CD4-positive, alpha-beta memory T cell (primary cell): ENCODE data around the gene DRC7. TPM values are rescaled to one million over a fixed set of nuclear protein-coding genes. Genes with fewer than 3 reads are reported as not detected.

Experiments used
- CTCF ChIA-PET: fragments of 350-600 bp; sonication (Branson Sonifier 250); formaldehyde crosslinking; loops from one replicate; lab custom pipeline; 2021; ENCODE audit warnings: inconsistent platforms; ENCODE audit not compliant: partially characterized antibody; lab: Charles Lee
- POLR2A ChIA-PET: fragments of 350-600 bp; sonication (Branson Sonifier 250); formaldehyde crosslinking; loops from one replicate; lab custom pipeline; 2021; ENCODE audit not compliant: partially characterized antibody; lab: Charles Lee
- DNase-seq, 5 donors: peaks; one replicate each; pipeline versions ENCODE4 v3.0.0 to v3.0.0-alpha.2; 2020 to 2022; ENCODE audit warnings: mixed read lengths in 1 of 5
- H3K27ac ChIP-seq: one replicate; pipeline ENCODE4 v1.7.0; 2013; ENCODE audit warnings: low read depth, low read length
- H3K27me3 ChIP-seq: 2 replicates; pipeline ENCODE4 v1.7.0; 2013; ENCODE audit warnings: mild to moderate bottlenecking, low read length, moderate library complexity; ENCODE audit not compliant: insufficient read depth
- H3K36me3 ChIP-seq: 2 replicates; pipeline ENCODE4 v1.7.0; 2013; ENCODE audit warnings: mild to moderate bottlenecking, low read length, moderate library complexity; ENCODE audit not compliant: insufficient read depth
- H3K4me1 ChIP-seq: 2 replicates; pipeline ENCODE4 v1.7.0; 2013; ENCODE audit warnings: mild to moderate bottlenecking, low read length, moderate library complexity; ENCODE audit not compliant: insufficient read depth
- H3K4me3 ChIP-seq, 2 donors: one replicate each; pipeline ENCODE4 v1.7.0; 2013; ENCODE audit warnings: low read length in 2 of 2, mild to moderate bottlenecking in 1 of 2
- H3K9me3 ChIP-seq, 2 donors: one replicate each; pipeline ENCODE4 v1.7.0; 2013; ENCODE audit warnings: low read length in 2 of 2, control low read depth in 1 of 2; ENCODE audit not compliant: control insufficient read depth in 1 of 2
- H3K27ac Mint-ChIP-seq, 7 donors: one replicate each; pipeline ENCODE4 v1.8.0; 2020 to 2021; ENCODE audit warnings: mixed read lengths in 7 of 7, mild to moderate bottlenecking in 6 of 7, inconsistent platforms in 3 of 7, moderate library complexity in 3 of 7
- H3K27me3 Mint-ChIP-seq, 2 donors: one replicate each; pipeline ENCODE4 v1.8.0; 2020 to 2021; ENCODE audit warnings: mixed read lengths in 2 of 2
- H3K36me3 Mint-ChIP-seq, 2 donors: one replicate each; pipeline ENCODE4 v1.8.0; 2020 to 2021; ENCODE audit warnings: mixed read lengths in 2 of 2, inconsistent platforms in 1 of 2, mild to moderate bottlenecking in 1 of 2
- H3K4me1 Mint-ChIP-seq, 4 donors: one replicate each; pipeline ENCODE4 v1.8.0; 2020 to 2021; ENCODE audit warnings: mixed read lengths in 4 of 4, mild to moderate bottlenecking in 1 of 4
- H3K4me3 Mint-ChIP-seq, 8 donors: one replicate each; pipeline ENCODE4 v1.8.0; 2020 to 2021; ENCODE audit warnings: mixed read lengths in 8 of 8, mild to moderate bottlenecking in 7 of 8, moderate library complexity in 6 of 8, inconsistent platforms in 3 of 8
- H3K9me3 Mint-ChIP-seq, 8 donors: one replicate each; pipeline ENCODE4 v1.8.0; 2020 to 2021; ENCODE audit warnings: mixed read lengths in 8 of 8, mild to moderate bottlenecking in 5 of 8, inconsistent platforms in 3 of 8, moderate library complexity in 1 of 8
- intact Hi-C: fragments of 100-400 bp; cut with micrococcal nuclease; formaldehyde crosslinking; loops from one replicate; pipeline ENCODE4 v1.15.1; 2023
- polyA plus RNA-seq, 2 donors: library from polyadenylated mRNA; unstranded; fragments of 300-500 nt; fragmentation: Illumina TruSeq; gene quantifications; one replicate each; pipeline ENCODE4 v1.2.3, GENCODE V29; 2021
- total RNA-seq, 2 experiments: library from RNA; stranded (reverse); gene quantifications; one replicate each; pipeline ENCODE4 v1.2.3, GENCODE V29; 2021

The DRC7 gene
- total and polyA plus RNA-seq, 4 experiments from 2014 or later: not detected

GRCh38 chr16:57653936-57654335 lies 40.7 kb upstream of the DRC7 start:
- no peaks in the 10 kb centered on the region for H3K27me3 ChIP-seq
- Mint-ChIP-seq H3K4me3 (no peak overlapping the region), H3K27ac (peak overlapping the region in 1 of 7 donors; percentile 42), H3K4me1 (peaks cover 14 to 27% (median 20%) of the 10 kb centered on the region in 4 donors), H3K27me3 (no peaks in the 10 kb centered on the region), H3K9me3 (no peaks in the 10 kb centered on the region), H3K36me3 (no peaks in the 10 kb centered on the region)
- ChIA-PET CTCF (interaction anchor here (1.6 to 11.4 kb wide), 2 partner anchors 58 to 77 kb away, joined by 3 to 357 read pairs; no protein-coding TSS in a partner anchor), POLR2A (interaction anchor here (1.0 kb wide), 1 partner anchor 62 kb away, joined by 3 read pairs; no protein-coding TSS in a partner anchor)
- intact Hi-C loops: no loop called here
- H3K36me3 ChIP-seq: no peaks in the 10 kb centered on the region
- no peak overlapping the region for H3K4me3 ChIP-seq
- peaks cover 33% of the 10 kb centered on the region for H3K4me1 ChIP-seq
- no peak for DNase-seq
- H3K27ac ChIP-seq: no peak overlapping the region
- H3K9me3 ChIP-seq: no peaks in the 10 kb centered on the region

DNA sequence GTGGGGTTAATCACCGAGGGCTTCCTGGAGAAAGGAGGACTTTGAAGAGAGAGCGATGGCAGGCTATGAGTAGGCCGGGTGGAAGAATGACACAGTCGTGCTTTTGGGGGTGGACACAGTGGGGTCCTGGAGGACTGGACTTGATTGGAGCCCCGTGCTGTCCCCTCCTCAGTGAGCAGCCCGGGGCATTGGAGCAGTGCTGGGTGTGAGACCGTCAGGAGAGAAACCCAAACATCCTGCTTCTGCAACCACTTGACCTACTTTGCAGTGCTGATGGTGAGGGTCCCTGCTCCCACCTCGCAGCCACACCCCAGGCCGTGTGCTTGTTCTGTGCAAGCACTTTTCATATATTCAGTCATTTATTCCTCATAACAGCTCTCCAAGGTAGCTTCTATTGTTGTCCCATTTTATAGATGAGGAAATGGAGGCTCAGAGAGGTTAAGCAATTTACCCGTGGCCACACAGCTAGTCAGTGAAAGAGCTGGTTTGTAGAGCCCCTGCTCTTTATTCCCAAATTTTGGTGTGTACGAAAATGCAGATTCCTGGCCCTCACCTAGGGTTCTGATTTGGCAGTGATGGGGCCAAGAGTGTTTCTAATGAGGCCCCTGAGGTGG lies 38.2 kb upstream of the DRC7 start:
- Histone ChIP-seq H3K27ac (no peak overlapping the region), H3K4me3 (no peak overlapping the region), H3K36me3 (no peaks in the 10 kb centered on the region), H3K4me1 (peaks cover 25% of the 10 kb centered on the region), H3K9me3 (no peaks in the 10 kb centered on the region), H3K27me3 (no peaks in the 10 kb centered on the region)
- intact Hi-C loops: no loop called here
- no peaks in the 10 kb centered on the region for H3K9me3 Mint-ChIP-seq
- no peak for DNase-seq
- H3K27me3 Mint-ChIP-seq: no peaks in the 10 kb centered on the region
- peak overlapping the region in 4 of 8 donors; percentile 9 to 49 (median 32) for H3K4me3 Mint-ChIP-seq
- H3K36me3 Mint-ChIP-seq: no peaks in the 10 kb centered on the region
- H3K4me1 Mint-ChIP-seq: peaks cover 11 to 21% (median 15%) of the 10 kb centered on the region in 4 donors
- H3K27ac Mint-ChIP-seq: peak overlapping the region in 3 of 7 donors; percentile 38 to 83 (median 74)
- CTCF ChIA-PET: no interaction called here
- POLR2A ChIA-PET: no interaction called here

GRCh38 chr16:57657228-57657627 lies 37.4 kb upstream of the DRC7 start:
- H3K27ac Mint-ChIP-seq: no peak overlapping the region
- no peaks in the 10 kb centered on the region for H3K9me3 ChIP-seq
- H3K4me1 ChIP-seq: peaks cover 17% of the 10 kb centered on the region
- no peaks in the 10 kb centered on the region for H3K36me3 Mint-ChIP-seq
- intact Hi-C loops: no loop called here
- ChIA-PET CTCF (no interaction called here), POLR2A (no interaction called here)
- H3K27me3 ChIP-seq: no peaks in the 10 kb centered on the region
- H3K27me3 Mint-ChIP-seq: no peaks in the 10 kb centered on the region
- H3K27ac ChIP-seq: no peak overlapping the region
- no peak overlapping the region for H3K4me3 ChIP-seq
- H3K4me1 Mint-ChIP-seq: peaks cover 3 to 14% (median 8%) of the 10 kb centered on the region in 4 donors
- H3K4me3 Mint-ChIP-seq: no peak overlapping the region
- H3K9me3 Mint-ChIP-seq: no peaks in the 10 kb centered on the region
- DNase-seq: no peak
- no peaks in the 10 kb centered on the region for H3K36me3 ChIP-seq

GRCh38 chr16:57658130-57658877 lies 36.3 kb upstream of the DRC7 start:
- intact Hi-C loops: no loop called here
- ChIA-PET POLR2A (no interaction called here), CTCF (no interaction called here)
- H3K4me3 Mint-ChIP-seq: no peak overlapping the region
- H3K4me3 ChIP-seq: no peak overlapping the region
- no peaks in the 10 kb centered on the region for H3K36me3 ChIP-seq
- H3K27me3 Mint-ChIP-seq: no peaks in the 10 kb centered on the region
- H3K9me3 Mint-ChIP-seq: no peaks in the 10 kb centered on the region
- no peak overlapping the region for H3K27ac ChIP-seq
- H3K9me3 ChIP-seq: no peaks in the 10 kb centered on the region
- no peaks in the 10 kb centered on the region for H3K36me3 Mint-ChIP-seq
- no peaks in the 10 kb centered on the region for H3K27me3 ChIP-seq
- H3K27ac Mint-ChIP-seq: peak overlapping the region in 4 of 7 donors; percentile 17 to 54 (median 46)
- DNase-seq: no peak
- peaks cover 15% of the 10 kb centered on the region for H3K4me1 ChIP-seq
- H3K4me1 Mint-ChIP-seq: peaks cover 2 to 11% (median 7%) of the 10 kb centered on the region in 4 donors

GRCh38 chr16:57658878-57659674 lies 35.5 kb upstream of the DRC7 start:
- no peaks in the 10 kb centered on the region for H3K36me3 Mint-ChIP-seq
- no peak for DNase-seq
- Histone ChIP-seq H3K36me3 (no peaks in the 10 kb centered on the region), H3K27me3 (no peaks in the 10 kb centered on the region), H3K9me3 (no peaks in the 10 kb centered on the region), H3K27ac (no peak overlapping the region), H3K4me1 (peaks cover 15% of the 10 kb centered on the region), H3K4me3 (no peak overlapping the region)
- H3K9me3 Mint-ChIP-seq: no peaks in the 10 kb centered on the region
- intact Hi-C loops: no loop called here
- CTCF ChIA-PET: no interaction called here
- POLR2A ChIA-PET: no interaction called here
- no peak overlapping the region for H3K4me3 Mint-ChIP-seq
- H3K27me3 Mint-ChIP-seq: no peaks in the 10 kb centered on the region
- peak overlapping the region in 1 of 7 donors; percentile 66 for H3K27ac Mint-ChIP-seq
- peaks cover 2 to 11% (median 7%) of the 10 kb centered on the region in 4 donors for H3K4me1 Mint-ChIP-seq

DNA sequence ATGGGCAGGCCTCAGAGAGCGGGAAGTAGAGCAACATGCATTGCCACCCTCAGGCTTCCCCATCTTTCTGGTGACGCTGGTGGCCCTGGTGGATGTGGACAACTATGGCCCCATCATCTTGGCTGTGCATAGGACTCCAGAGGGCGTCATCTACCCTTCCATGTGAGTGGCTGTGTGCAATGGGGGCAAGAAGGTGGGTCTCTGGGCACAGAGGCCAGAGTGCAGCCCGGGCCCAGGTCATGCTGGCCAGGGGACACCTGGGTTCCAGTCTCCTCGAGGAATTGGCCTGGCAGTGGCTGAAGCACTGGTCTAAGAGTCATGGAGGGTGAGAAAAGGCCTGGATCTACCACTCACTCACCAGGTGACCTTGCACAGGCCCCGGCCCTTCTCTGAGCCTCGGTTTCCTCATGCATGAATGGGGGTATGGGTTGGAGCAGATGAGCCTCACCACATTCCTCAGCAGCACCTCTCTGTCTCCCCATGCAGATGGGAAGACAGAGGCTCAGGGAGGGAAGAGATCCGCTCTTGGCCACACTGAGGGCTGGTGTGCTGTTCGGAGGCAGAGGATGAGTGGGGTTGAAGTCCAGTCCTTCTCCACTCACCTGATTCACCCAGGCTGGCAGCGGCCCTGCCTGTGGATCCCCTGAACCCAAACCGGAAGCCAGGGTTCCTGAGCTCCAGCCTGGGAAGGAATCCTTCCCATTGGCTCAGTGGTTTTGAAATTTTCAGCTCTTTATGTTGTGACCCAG lies 33.7 kb upstream of the DRC7 start:
- H3K4me3 ChIP-seq: no peak overlapping the region
- H3K27me3 Mint-ChIP-seq: no peaks in the 10 kb centered on the region
- H3K36me3 Mint-ChIP-seq: no peaks in the 10 kb centered on the region
- DNase-seq: no peak
- peaks cover 9% of the 10 kb centered on the region for H3K4me1 ChIP-seq
- ChIA-PET POLR2A (no interaction called here), CTCF (no interaction called here)
- H3K4me3 Mint-ChIP-seq: no peak overlapping the region
- no peak overlapping the region for H3K27ac Mint-ChIP-seq
- peaks cover 2 to 8% (median 6%) of the 10 kb centered on the region in 4 donors for H3K4me1 Mint-ChIP-seq
- H3K9me3 ChIP-seq: no peaks in the 10 kb centered on the region
- no peaks in the 10 kb centered on the region for H3K36me3 ChIP-seq
- H3K27me3 ChIP-seq: no peaks in the 10 kb centered on the region
- no peak overlapping the region for H3K27ac ChIP-seq
- no peaks in the 10 kb centered on the region for H3K9me3 Mint-ChIP-seq
- intact Hi-C loops: no loop called here
